Measurements from ENCODE around the gene PMM2.
"Not testable (repeated sequence)": the region's sequence is repeated elsewhere in the genome, so short reads cannot be mapped to it uniquely, and the experiment has no call there.

The PMM2 gene

GRCh38 chr16:8797364-8798173 is at the start of gene PMM2, which contains the start of gene TMEM186:
Gene PMM2 (plus strand): TSS chr16:8797839. CDS start chr16:8797883, 44 bp downstream.
Gene TMEM186 (minus strand): TSS chr16:8797639. CDS start chr16:8797614, 25 bp downstream.
- DNase-seq: peak; percentile 93

DNA sequence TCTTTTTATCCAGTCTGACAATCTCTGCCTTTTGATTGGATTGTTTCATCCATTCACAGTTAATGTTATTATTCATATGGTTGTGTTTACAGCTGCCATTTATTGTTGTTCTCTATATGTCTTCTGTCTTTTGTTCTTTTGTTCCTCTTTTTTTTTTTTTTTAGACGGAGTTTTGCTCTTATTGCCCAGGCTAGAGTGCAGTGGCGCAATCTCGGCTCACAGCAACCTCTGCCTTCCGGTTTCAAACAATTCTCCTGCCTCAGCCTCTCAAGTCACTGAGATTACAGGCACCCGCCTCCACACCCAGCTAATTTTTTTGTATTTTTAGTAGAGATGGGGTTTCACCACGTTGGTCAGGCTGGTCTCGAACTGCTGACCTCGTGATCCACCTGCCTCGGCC is 48.7 kb upstream of the PMM2 start:
- DNase-seq: not testable (repeated sequence)

GRCh38 chr16:8751481-8752311 is 45.9 kb upstream of the PMM2 start:
- no peak for DNase-seq

- no peak for DNase-seq
Observed at GRCh38 chr16:8752706-8753105, 44.9 kb upstream of the PMM2 start.

DNA sequence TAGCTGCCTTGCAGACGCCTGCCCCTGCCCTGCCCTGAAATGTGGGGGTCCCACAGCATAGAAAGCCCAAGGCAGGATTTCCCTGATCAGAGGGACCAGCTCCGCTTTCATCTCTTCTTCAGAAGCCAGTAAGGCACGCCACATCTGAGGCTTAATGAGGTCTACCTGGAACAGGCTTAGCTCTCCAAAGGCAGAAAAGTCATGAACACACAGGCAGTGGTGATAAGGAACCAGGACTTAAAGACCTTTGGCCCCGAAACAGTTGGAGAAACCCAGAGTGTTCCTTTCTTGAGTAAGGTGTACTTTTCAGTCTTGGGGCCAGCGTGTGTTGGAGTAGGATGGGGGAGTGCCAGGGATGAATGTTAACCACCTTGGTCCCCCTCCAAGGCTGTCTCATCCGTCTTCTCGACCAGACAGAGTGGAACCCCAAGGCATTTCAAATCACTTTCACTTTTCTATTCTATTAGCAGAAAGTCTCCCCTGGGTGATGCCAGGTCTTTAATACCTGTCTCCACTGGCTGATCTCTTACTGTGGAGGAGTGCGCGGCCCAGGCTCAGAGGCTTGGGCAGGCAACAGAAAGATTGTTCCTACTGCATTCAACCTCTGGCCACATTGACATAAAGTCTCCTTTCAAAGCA is 44.1 kb upstream of the PMM2 start:
- DNase-seq: no peak

DNA sequence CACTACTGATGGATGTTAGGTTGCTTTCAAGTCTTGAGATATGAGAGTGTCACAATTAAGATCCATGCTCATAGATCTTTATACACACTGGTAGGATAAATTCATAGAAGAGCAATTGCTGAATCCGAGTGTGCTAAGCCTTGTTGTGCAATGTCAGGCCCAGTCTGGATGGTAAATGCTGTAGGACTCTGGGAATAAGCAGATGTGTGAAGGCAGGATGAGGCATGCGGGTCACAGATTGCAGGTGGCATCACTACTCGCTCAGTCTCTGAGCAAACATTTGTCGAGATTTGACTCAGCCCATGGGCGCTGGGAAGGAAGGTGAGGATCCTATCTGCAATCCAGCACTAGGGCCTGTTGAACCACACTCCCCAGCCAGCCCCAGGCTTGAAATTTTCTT is 40.9 kb upstream of the PMM2 start:
- DNase-seq: no peak

DNA sequence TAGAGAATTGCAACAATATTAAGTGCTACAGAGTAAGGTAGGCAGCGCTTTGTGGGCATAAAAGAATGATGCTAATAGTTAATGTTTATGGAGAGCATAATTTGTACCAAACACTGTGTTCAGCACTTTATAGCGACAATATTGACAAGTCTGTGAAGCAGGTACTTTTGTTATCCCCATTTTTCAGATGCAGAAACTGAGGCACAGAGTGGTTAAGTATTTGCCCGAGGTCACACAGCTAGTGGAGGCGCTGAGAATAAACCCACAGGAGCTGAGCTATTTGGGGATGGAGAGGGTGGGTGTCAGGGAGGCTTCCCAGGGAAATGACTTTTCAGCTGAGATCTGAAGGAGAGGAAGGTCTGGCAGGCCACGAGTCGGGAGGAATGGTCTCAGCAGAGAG is 39.6 kb upstream of the PMM2 start:
- DNase-seq: no peak

- no peak for DNase-seq
Observed at GRCh38 chr16:8760021-8760420, 37.6 kb upstream of the PMM2 start.

GRCh38 chr16:8761078-8761477 is 36.6 kb upstream of the PMM2 start:
- no peak for DNase-seq

DNA sequence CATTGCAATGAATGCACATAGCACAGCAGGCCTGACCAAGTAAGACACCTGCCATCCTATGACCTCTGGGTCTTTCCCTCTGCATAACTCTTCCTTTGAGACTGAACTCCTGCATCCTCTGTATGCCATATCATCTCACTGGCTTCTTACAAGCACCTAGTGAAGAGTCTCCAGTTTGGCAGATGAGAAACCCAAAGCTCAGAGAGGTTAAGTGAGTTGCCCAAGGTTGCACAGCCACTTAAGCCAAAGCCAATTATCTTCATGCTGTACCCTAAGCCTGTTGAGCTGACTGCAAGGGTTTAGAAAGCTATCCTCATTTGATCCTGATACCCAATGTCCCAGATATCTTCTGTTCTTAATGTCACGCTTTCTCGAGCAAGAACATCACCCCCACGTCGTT is 35.4 kb upstream of the PMM2 start:
- no peak for DNase-seq

GRCh38 chr16:8763083-8763482 is 34.6 kb upstream of the PMM2 start:
- DNase-seq: no peak

DNA sequence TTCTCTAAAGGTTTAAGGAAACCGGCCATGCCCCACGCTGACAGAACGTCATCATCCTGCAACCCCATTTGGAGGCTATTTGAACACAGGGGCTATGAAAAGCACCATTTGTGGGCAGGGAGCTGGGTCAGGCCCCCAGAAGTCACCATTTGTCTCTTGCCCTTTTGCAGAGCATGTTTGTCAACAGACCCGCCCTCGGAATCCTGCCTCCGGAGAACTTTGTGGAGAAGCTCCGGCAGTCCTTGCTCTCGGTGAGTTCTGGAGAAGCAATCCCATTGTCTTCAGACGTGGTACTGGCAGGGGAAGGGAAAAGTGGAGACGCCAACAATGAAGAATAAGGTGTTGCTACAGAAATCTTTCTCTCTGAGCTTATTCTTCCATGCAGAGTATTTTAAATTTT is 33.7 kb upstream of the PMM2 start:
- DNase-seq: no peak

GRCh38 chr16:8764525-8765250 is 33.0 kb upstream of the PMM2 start:
- DNase-seq: no peak

DNA sequence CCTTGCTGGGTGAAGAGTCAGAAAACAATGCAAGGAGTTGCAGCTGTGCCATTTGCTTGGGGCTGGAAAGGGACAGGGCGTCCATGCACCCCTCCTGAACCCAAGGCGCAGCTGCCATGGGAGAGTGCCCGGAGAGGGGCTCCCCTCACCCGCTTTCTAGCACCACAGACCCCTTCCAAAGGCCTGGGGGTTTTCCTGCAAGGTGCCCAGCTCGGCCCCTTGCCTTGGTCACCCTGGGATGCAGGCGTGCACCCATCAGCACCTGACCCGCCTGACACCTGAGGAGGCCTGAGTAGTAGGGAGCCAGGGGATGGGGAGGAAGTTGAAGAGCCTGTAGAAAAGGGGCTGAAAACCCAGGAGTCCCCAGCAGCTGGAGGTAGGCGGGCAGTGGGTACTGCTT is 30.5 kb upstream of the PMM2 start:
- no peak for DNase-seq

DNA sequence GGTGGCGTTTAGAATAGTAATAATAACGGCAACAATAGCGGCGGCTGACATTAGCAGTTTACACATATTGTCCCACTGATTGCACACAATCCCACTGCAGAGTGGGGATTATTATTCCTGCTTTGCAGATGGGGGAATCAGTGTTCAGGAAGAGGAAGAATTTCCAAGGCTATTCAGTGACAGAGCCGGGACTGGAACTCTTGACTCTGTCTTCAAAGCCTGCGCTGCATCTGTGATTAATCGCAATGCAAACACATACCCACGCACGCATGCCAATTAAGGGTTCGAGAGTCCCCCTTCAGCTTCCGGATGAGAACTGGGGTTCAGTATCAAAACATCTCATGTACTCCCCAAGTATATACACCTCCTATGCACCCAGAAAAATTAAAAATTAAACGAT is 29.4 kb upstream of the PMM2 start:
- DNase-seq: no peak

GRCh38 chr16:8768692-8769091 is 28.9 kb upstream of the PMM2 start:
- no peak for DNase-seq

- DNase-seq: no peak
Observed at GRCh38 chr16:8773537-8773936, 24.1 kb upstream of the PMM2 start.

GRCh38 chr16:8774208-8774607 is 23.4 kb upstream of the PMM2 start:
- no peak for DNase-seq

DNA sequence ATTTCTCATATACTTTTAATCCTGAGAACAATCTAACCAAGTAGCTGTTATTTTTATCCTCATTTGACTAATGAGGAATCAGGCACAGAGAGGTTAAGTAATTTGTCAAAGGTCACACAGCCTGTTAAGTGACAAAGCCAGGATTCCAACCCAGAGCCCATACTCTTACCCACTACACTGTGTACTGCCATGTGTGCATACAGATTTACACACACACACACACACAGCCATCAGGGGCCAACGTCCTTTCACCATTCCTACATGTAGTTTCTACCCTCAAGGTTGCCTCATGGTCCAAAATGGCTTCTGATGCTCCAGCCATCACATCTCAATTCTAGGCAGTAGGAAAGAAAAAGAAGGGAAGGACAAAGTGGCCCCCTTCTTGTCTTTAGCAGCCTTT is 22.3 kb upstream of the PMM2 start:
- DNase-seq: no peak

DNA sequence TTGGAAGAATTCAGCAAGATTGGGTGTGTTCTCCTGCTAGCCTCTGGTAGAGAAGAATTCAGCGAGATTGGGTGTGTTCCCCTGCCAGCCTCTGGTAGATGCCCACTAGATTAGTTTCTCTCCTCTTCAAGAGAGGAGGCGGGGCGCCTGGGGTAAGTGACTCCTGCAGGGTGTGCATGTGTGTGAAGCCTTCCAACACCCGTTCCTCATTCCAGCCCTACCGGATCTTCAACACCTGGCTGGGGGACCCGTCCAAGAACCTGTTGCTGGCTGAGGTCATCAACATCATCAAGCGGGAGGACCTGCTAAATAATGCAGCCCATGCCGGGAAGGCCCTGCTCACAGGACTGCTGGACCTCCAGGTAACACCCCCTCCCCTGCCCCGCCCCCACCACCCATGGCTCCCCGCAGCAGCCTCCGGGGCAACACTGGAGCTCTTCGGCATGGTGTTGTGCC is 21.5 kb upstream of the PMM2 start:
- no peak for DNase-seq

- no peak for DNase-seq
Observed at GRCh38 chr16:8777217-8777616, 20.4 kb upstream of the PMM2 start.

DNA sequence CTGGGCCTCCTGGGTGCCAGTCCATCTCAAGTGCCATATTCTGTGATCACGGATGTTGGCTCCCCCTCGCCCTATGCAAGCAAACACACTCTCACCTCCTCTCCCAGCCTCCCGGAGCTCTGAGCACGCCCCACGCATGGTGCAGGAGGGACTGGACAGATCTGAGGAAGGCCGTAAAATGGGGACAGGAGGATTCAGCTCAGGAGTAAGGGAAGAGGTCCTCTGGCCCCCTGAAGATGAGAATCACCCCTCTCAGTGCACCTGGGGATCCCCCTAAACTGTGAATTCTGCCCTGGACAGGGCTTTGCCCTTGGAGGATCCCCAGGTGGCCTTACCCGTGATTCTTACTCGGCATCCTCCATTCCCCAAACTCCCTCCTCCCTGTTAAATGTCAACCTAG is 15.8 kb upstream of the PMM2 start:
- DNase-seq: no peak

- no peak for DNase-seq
Observed at GRCh38 chr16:8782673-8783072, 15.0 kb upstream of the PMM2 start.

All from COR-L47 (cell line).